NCI-H345 (cell line): ENCODE results near the gene OPRL1.

ENCODE experiments used
- DNase-seq: peaks from one replicate; lab custom pipeline; 2025; lab: John Stamatoyannopoulos, UW

Gene OPRL1

GRCh38 chr20:64072498-64073063 lies 7.3 kb upstream of the OPRL1 start:
- DNase-seq: no peak

DNA sequence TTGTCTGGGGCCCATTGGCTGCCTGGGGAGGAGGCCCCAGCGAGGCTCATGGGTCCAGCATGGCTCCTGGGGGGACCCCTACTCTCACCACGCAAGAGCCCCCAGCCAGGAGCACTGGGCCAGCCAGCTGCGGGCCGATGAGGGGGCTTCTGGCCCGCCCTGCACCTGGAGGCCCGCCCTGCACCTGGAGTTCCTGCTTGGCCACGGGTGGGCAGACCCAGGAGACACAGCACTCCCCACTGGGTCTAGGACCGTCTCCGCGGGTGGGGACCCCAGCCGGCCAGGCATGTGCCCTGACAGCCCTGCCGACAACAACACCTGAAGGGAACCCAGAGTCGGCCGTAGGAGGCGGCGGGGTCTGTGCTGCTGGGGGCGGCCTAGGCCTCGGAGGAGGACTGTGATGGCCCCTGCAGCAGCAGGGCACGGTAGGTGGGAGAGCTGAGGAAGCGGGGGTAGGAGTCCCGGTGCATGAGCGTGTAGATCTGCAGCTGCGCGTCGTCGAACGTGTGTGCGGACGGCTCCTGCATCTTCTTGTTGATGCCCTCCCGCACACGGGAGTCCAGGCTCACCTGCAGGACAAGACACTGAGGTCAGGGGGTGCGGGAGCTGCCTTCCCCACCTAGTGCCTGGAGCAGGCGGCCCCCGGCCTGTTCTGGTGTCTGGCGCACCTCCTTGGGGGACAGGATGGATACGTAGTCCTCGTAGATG lies 6.3 kb upstream of the OPRL1 start:
- DNase-seq: no peak

DNA sequence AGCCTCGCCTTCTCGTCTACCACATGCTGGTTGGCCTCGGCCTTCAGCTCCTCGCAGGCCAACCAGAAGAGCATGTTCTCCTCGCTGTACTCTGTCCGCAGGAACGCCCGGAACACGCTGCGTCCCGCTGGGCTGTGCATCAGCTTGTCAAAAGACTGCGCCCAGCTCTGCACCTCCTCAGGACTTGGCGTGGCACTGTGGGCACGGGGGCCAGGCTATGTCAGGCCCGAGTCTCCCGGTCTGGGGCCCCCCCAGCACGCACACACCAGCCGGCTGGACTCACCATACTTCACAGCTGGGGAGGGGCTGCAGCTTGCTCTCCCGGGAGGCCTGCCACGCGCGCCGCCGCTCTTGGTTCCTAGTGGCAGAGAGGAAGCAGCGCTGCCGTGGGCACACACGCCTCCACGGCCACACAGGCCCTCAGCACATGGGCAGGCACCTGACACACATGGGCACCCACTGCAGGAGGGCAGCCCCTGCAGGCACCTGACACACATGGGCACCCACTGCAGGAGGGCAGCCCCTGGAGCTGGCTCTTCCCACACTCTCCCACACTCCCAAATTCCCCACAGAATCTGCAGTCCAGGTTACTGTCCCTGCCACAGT lies 5.6 kb upstream of the OPRL1 start:
- no peak for DNase-seq

GRCh38 chr20:64074963-64075362 lies 4.9 kb upstream of the OPRL1 start:
- no peak for DNase-seq

DNA sequence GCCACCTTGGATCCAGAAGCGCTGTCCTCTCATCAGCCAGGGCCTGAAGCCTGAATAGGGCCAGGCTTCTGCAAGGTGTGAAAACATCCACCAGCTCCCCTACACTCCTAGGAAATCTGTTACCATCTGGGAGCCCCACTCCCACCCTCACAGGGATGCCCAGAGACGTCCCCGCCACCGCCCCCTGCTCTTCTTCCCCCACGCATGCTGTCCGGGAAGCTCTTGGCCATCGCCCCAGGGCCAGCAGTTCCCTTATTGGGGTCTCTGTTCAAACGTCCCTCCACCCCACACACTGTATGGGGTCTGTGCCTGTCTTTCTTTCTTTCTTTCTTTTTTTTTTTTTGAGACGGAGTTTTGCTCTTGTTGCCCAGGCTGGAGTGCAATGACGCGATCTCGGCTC lies 4.3 kb upstream of the OPRL1 start:
- DNase-seq: no peak

GRCh38 chr20:64076061-64076997 lies 3.6 kb upstream of the OPRL1 start:
- DNase-seq: no peak

GRCh38 chr20:64077094-64077493 lies 2.8 kb upstream of the OPRL1 start:
- no peak for DNase-seq

DNA sequence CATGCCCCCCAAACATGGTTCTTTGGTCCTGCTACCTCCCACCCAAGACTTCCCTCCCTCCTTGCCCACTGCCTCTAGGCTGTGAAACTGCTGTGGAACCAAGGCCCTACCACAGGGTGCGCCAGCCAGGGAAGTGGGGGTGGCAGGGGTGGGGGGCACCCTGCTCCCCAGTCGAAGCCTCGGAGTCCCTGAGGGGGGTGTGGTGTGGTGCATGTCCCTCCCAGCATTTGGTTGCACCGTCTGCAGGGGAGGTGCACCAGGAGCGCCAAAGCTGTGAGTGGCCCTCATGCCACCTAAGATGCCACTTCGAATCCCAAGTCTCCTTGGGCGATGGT lies 2.4 kb upstream of the OPRL1 start:
- DNase-seq: no peak

DNA sequence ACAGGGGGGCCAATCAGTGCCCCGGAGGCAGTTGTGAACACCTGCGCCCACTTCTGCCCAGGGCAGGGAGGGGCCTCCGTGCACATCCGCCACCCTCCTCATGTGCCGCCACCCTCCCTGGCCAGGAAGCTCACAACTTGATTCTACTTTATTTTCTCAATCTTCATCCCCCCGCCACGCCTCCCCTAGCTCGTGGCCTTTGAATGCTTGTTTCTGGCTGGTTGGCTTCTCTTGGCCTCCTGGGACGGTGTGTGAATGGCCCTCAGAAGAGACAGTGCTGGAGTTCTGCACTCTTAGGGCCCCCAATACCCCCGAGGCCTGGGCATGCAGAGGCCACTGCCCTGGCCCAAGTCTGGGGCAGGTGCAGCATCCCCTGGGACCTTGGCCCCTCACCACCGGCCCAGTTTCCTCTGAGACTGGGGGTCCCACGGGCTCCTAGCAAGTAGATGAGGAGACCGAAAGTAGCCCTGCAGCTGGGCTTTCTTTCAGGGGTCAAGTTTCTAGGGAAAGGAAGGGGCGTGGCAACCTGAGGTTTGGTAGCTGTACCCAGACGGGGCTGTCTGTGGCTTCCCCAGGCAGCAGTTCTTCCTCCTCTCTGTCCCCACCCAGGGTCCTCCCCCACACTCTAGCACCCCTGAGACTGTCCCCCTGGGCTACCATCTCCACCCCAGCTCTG lies 1.9 kb upstream of the OPRL1 start:
- DNase-seq: no peak

DNA sequence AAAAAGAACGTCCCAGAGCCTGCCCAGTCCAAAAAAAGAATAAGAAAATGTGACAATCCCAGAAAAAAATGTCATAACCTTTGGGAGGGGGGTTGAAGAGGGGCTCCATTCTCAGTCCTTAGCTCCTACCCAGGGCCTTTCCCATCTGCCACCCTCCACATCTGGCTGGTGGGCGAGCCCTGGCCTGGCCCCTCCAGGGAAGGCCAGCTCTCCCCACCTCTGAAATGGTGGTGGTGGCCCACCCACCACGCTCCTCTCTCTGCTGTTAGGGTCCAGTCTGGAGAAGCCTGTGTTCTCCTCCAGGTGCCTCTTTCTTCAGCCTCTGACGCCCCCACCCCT lies 979 bp upstream of the OPRL1 start:
- DNase-seq: no peak

GRCh38 chr20:64079273-64080012 lies 439 bp upstream of the OPRL1 start, which contains the start of gene RGS19:
TSS of gene RGS19 (minus strand) at chr20:64079518. CDS start at chr20:64076886, 2,632 bp downstream.
- peak; percentile 78 for DNase-seq

GRCh38 chr20:64080813-64081623 lies 1.1 kb downstream of the OPRL1 start:
- no peak for DNase-seq

GRCh38 chr20:64081624-64081964 lies 1.7 kb downstream of the OPRL1 start:
- DNase-seq: no peak

GRCh38 chr20:64082126-64082731 lies 2.3 kb downstream of the OPRL1 start:
- DNase-seq: no peak

GRCh38 chr20:64082820-64083377 lies 3.0 kb downstream of the OPRL1 start:
- no peak for DNase-seq

GRCh38 chr20:64083378-64083803 lies 3.5 kb downstream of the OPRL1 start:
- DNase-seq: peak; percentile 91

DNA sequence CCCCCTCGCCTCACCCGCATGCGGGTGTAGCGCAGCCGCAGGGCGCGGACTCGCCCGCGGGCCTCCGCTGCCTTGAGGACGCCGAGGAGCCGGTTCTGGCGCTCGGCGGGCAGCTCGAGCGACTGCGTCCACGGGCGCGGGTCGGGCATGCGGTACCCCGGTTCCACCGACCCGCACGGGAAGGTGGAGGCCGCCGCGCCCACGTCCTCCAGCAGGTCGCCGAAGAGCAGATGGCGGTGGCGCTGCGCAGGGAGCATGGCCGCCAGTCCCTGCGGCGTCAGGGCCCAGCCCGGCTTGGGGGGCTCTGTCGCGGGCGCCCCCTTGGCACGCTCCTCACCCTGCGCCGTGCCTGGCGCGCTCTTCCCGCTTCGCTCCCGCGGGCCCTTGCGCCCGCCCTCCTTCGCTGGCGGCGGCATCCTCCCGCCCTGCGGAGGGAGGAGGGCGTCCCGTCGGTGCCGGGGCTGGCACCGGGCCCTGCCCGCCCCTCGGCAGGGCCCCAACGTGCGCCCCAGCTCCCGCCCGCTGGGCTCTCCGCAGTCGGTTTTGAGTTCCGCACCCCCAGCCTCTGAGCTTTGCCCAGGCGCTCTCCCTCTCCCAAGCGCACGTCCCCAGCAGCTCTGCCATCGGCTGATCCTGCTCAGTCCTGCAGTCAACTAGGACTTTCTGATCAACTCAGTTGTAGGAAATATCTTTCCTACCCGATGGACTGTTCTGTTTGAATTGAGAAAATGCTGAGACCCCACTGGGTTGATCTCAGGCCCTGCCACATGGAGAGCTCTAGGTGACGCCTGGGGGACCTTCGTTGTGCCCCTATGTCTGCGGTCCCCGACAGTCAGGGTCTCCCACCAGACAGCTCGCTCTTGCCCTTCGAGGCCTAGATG lies 4.2 kb downstream of the OPRL1 start, which contains the start of gene LKAAEAR1:
LKAAEAR1 (minus strand) TSS at position 595 of the 881 bp plus-strand sequence; CDS start at position 416, 179 bp downstream.
- peak; percentile 32 for DNase-seq

DNA sequence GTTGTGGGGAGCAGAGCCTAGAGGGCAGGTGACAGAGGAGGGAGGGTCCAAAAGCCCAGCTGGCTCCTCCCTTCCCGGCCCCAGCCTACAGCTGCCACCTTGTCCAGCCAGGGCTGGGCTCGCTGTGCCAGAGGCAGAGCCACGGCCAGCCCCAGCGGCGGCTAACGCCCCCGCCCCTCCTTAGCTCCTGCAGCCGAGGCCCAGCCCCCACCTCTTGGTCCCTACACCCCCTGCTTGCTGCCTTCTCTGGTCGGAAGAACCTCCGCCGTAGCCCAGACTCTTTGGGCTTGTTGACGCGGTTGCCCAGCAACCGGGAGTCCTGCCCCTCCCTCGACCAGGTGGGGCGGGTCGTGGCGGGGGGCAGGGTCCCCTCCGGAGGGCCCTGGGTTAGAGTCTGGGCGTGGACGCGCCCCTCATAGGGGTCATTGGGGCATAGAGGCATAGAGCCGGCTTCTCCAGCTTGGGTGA lies 4.8 kb downstream of the OPRL1 start:
- DNase-seq: peak; percentile 28
